ENCODE measurements around the gene ZSWIM4. TPM values are rescaled to one million over a fixed set of nuclear protein-coding genes. Genes with fewer than 3 reads are reported as not detected.

ZSWIM4 gene
- total RNA-seq, 1 donor from 2014 or later = 23.6 TPM

- DNase-seq (ENCODE audit: low spot score in 2 of 2, unreplicated experiment in 2 of 2) = no peak
- Mint-ChIP-seq H3K27me3 (ENCODE audit: low read depth) (no peaks in the 10 kb centered on the region), H3K36me3 (peaks cover 3% of the 10 kb centered on the region), H3K4me3 (peak overlapping the region; percentile 73), H3K9me3 (no peaks in the 10 kb centered on the region), H3K4me1 (peaks cover 19% of the 10 kb centered on the region), H3K27ac (peak overlapping the region; percentile 21)
- TF ChIP-seq CTCF (IDR thresholded peaks at IDR 0.05; ENCODE audit: unreplicated experiment) = no peak
Measured at GRCh38 chr19:13872339-13872694, 77.1 kb downstream of the ZSWIM4 start.

GRCh38 chr19:13872695-13873389 is 77.6 kb downstream of the ZSWIM4 start:
- H3K4me1 Mint-ChIP-seq = peaks cover 15% of the 10 kb centered on the region
- no peak for TF ChIP-seq CTCF (IDR thresholded peaks at IDR 0.05; ENCODE audit: unreplicated experiment)
- DNase-seq (ENCODE audit: low spot score in 2 of 2, unreplicated experiment in 2 of 2) = no peak
- H3K36me3 Mint-ChIP-seq = peaks cover 3% of the 10 kb centered on the region
- H3K9me3 Mint-ChIP-seq = no peaks in the 10 kb centered on the region
- no peaks in the 10 kb centered on the region for H3K27me3 Mint-ChIP-seq (ENCODE audit: low read depth)
- peak overlapping the region; percentile 76 for H3K27ac Mint-ChIP-seq
- H3K4me3 Mint-ChIP-seq = peak overlapping the region; percentile 73

- peak overlapping the region; percentile 36 for H3K27ac Mint-ChIP-seq
- peak overlapping the region; percentile 30 for H3K4me3 Mint-ChIP-seq
- no peak for DNase-seq (ENCODE audit: low spot score in 2 of 2, unreplicated experiment in 2 of 2)
- H3K36me3 Mint-ChIP-seq = peaks cover 3% of the 10 kb centered on the region
- no peaks in the 10 kb centered on the region for H3K27me3 Mint-ChIP-seq (ENCODE audit: low read depth)
- peaks cover 15% of the 10 kb centered on the region for H3K4me1 Mint-ChIP-seq
- no peaks in the 10 kb centered on the region for H3K9me3 Mint-ChIP-seq
- TF ChIP-seq CTCF (IDR thresholded peaks at IDR 0.05; ENCODE audit: unreplicated experiment) = no peak
Measured at GRCh38 chr19:13873834-13874515, 78.7 kb downstream of the ZSWIM4 start.

GRCh38 chr19:13875824-13876223 is 80.6 kb downstream of the ZSWIM4 start:
- peaks cover 20% of the 10 kb centered on the region for H3K4me1 Mint-ChIP-seq
- no peak for DNase-seq (ENCODE audit: low spot score in 2 of 2, unreplicated experiment in 2 of 2)
- H3K27me3 Mint-ChIP-seq (ENCODE audit: low read depth) = no peaks in the 10 kb centered on the region
- TF ChIP-seq CTCF (IDR thresholded peaks at IDR 0.05; ENCODE audit: unreplicated experiment) = no peak
- no peak overlapping the region for H3K27ac Mint-ChIP-seq
- peaks cover 3% of the 10 kb centered on the region for H3K36me3 Mint-ChIP-seq
- no peak overlapping the region for H3K4me3 Mint-ChIP-seq
- no peaks in the 10 kb centered on the region for H3K9me3 Mint-ChIP-seq

- no peaks in the 10 kb centered on the region for H3K9me3 Mint-ChIP-seq
- no peaks in the 10 kb centered on the region for H3K27me3 Mint-ChIP-seq (ENCODE audit: low read depth)
- H3K36me3 Mint-ChIP-seq = peaks cover 3% of the 10 kb centered on the region
- peaks cover 27% of the 10 kb centered on the region for H3K4me1 Mint-ChIP-seq
- DNase-seq (ENCODE audit: low spot score in 2 of 2, unreplicated experiment in 2 of 2) = no peak
- no peak within 1 kb of the TSS for H3K27ac Mint-ChIP-seq
- no peak within 1 kb of the TSS for H3K4me3 Mint-ChIP-seq
- no peak for TF ChIP-seq CTCF (IDR thresholded peaks at IDR 0.05; ENCODE audit: unreplicated experiment)
Measured at GRCh38 chr19:13876834-13877233, 81.6 kb downstream of the ZSWIM4 start, which contains the start of gene NANOS3. NANOS3 (plus strand) TSS chr19:13877134; CDS start chr19:13877249, 115 bp downstream.

All from mesothelial cell of epicardium (in vitro differentiated cells).